Activated CD4-positive, alpha-beta T cell treated with anti-CD3 and anti-CD28 coated beads, Interleukin-2, amount 50 U/mL, for 1 hour (primary cell): ENCODE data around the gene CYP1A2.
"Not testable (repeated sequence)": the region's sequence is repeated elsewhere in the genome, so short reads cannot be mapped to it uniquely, and the experiment has no call there.

Experiments
- DNase-seq: peaks from one replicate; pipeline ENCODE4 v3.0.0-alpha.2; 2020

Gene CYP1A2

DNA sequence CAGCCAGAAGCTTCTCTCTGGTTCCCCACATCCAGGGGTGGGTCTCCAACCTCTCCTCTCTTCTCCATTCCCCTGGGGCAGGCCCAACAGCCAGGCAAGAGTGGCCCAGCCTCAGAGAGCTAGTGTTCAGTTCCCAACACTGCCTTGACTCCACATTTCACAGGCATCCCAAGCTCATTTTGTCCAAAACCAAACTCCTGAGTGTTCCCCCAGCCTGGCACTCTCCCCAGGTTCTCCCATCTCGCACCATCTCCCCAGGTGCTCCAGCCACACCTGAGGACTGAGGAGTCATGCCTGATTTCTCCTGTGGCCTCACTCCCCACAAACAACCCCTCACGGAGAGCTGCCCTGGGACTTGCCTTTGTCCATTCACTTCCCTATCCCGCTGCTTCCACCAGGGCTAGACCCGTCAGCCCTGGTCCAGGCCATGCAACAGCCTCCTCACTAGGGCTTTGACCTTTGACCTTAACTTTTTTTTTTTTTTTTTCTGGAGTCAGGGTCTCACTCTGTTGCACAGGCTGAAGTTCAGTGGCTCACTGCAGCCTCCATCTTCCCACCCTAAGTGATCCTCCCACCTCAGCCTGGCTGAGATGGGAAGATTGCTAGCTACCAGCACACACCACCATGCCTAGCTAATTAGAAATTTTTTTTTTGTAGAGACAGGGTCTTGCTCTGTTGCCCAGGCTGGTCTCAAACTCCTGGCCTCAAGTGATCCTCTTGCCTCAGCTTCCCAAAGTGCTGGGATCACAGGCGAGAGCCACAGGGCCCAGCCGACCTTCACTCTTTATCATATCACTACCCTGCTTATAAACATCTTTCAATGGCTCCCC lies 29.3 kb downstream of the CYP1A2 start:
- DNase-seq = no peak

DNA sequence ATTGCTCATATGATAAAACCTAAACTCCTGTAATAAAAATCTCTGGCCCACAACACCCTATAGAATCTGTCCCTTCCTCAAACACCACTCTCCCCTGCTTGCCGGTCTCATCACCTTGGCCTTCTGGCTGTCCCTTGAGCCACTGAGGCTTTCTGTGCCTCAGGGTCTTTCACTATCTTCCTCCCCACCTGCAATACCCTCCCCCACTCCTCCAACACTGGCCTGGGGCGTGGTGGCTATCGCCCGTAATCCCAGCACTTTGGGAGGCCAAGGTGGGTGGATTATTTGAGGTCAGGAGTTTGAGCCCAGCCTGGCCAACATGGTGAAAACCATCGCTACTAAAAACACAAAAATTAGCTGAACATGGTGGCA lies 29.9 kb downstream of the CYP1A2 start:
- DNase-seq = no peak

DNA sequence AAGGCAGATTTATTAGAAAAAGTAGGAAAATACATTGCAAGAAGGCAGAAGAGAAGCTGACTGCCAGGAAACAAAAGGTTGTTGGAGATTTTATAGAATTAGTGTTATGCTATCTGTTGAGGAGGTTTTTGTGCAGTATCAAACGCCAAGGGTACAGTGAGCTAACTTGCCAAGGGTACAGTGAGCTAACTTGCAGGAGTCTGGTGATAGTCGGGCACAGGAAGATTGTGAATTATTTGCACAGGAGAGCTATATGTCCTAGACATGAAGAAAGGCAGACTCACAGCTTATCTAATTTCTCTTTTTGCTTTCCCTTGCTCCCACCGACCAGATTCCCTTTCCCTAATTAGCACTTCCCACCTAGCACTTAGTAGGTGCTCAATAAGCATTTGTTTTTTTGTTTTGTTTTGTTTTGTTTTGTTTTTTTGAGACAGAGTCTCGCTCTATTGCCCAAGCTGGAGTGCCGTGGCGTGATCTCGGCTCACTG lies 30.6 kb downstream of the CYP1A2 start:
- no peak for DNase-seq

DNA sequence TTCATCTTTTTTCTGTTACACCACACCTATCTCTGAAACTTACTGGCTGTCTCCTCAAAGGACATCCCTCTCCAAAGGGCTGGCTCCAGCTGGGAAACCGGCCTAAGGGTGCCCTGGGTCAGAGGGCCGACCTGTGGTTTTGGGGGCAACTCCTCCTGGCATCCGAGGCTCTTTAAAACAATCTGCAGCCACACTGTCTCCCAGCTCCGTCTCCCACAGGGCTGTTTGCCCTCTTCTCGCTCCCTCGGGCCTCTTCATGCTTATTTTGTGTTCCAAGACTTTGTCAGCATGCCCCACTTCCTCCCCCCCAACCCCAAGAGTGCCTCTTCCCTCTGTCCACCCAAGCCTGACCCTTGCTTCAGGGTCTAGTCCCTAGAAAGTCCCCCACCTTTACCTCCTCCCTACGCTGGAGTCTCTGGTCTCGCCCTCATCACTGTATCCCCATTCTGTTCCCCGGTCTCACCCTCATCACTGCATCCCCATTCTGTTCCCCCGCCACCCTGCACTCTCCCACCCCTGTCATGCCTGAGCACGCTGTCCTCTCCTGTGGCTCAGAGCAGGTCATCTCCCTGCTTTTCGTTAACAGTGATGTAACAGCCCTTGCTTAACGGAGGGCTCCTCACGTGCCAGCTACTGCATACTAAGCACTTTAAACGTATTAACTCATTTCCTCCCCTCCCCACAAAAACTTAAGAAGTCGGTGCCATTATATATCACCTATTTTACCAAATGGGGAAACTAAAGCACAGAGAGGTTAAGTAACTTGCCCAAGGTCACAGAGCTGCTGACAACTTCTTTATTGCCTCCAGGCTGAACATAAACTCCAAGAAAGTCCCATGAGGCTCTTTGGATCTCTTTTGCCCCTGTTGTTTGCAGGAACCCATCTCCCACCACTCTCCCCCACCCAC lies 32.1 kb downstream of the CYP1A2 start:
- no peak for DNase-seq

DNA sequence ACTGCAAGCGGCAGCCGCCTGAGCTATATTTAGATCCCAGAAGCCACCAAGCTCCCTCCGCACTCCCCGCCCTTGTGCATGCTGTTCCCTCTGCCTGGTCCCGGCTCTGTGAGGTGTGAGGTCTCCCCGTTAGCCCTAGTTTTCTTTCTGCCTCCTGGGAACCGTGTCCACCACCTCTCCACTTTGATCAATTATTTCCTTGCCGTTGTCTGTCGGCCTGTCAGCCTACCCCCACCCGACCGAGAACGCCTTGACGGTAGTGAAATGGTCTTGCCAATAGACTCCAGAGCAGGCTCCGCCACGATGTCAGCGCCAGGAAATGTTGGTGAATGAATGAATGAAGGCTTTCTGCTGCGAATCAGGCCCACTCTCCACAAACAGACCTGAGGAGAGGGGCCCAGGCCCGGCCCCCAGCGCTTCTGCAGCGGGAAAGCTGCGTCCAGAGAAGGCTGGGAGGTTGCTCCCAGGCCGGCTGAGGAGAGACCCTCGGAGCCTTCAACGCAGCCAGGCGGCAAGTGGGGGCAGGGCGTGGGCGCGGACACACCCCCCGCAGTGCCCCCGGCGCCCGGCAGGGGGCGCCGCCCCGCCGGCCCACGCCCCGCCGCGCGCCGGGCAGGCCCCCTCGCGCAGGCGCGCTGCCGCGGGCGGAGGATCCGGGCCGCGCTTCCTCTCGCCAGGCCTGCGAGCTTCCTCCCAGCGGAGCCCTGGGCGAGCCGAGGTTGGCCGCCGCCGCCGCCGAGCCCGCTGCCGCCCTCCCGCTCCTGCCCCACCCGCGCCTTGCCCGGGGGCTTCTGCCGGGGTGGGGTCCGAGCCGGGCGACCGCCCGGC lies 33.0 kb downstream of the CYP1A2 start, which contains the start of gene CSK:
CSK (plus strand) TSS at position 650 of the 828 bp plus-strand sequence. CDS start 16,218 bp downstream, outside the sequence.
- DNase-seq = peak; percentile 72

DNA sequence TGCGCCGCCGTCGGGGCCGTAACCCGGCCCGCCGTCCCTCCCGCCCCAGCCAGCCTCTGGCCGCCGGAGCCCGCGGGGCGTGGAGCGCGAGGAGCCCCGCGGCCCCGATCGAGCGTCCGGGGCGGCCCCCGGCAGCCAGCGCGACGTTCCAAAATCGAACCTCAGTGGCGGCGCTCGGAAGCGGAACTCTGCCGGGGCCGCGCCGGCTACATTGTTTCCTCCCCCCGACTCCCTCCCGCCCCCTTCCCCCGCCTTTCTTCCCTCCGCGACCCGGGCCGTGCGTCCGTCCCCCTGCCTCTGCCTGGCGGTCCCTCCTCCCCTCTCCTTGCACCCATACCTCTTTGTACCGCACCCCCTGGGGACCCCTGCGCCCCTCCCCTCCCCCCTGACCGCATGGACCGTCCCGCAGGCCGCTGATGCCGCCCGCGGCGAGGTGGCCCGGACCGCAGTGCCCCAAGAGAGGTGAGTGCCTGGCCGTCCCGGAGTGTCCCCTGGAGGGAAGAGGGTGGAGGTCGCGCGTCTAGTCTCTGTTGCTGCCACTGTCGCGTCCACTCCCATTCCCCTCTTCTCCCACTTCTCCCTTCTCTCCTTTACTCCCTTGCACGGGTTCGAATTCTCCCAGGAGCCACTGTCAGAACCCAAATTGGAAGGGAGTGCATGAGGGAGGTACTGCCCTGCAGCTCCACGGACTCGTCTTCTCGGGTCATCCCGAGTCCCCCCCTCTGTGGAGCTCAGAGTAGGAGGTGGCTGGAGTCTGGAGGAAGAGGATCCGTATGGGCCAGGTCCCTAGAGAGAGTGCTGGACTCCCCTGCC lies 33.8 kb downstream of the CYP1A2 start:
- DNase-seq = peak; percentile 64

DNA sequence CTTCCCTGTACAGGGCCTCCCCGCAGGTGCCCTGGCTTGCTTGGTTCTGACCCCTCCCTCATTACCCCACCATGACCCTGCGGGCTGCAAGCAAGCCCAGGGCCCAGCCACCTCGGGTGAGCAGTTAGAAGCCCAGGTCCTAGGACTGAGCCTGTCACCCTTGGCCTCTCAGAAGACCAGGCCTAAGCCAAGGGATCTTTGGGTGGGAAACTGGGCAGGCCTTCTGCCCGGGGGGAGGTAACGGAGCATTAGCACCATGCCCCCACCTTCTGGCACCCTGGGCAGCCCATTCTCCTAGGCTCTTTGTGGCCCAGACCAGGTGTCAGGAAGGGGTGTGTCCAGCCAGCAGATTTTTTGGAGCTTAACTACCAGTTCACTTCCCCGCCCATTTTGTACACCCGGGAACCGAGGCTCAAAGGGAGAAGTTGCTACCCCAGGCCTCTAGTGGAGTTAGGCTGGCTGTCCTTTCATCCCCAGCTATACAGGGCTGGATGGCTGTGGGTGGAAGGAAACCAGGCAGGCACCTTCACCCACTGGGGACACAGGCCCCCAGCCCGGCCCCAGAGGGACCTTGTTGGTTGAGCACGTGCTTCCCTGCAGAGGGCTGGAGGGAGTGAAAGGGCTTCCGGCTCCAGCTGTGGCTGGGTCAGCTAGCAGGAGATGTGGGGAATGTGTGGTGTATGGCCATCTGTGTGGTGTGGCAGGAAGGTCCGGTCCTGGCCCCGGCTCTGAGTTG lies 34.6 kb downstream of the CYP1A2 start:
- no peak for DNase-seq

DNA sequence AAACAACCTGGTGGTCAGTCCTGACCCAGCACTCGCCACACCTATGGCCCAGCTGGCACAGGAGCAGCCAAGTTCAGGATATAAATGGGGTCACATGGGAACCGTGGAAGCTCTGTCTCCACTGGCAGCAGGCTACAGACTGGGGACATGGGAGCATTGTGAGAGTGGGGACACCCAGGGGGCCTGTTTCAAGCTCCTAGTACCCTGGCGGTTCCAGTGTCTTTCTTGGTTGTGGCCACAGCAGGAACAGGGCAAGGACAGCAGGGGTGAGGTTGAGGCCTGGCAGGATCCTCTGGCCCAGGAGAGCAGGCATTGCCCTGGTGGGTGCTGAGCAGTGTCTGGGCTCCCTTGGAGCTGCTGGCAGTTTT lies 35.1 kb downstream of the CYP1A2 start:
- no peak for DNase-seq

DNA sequence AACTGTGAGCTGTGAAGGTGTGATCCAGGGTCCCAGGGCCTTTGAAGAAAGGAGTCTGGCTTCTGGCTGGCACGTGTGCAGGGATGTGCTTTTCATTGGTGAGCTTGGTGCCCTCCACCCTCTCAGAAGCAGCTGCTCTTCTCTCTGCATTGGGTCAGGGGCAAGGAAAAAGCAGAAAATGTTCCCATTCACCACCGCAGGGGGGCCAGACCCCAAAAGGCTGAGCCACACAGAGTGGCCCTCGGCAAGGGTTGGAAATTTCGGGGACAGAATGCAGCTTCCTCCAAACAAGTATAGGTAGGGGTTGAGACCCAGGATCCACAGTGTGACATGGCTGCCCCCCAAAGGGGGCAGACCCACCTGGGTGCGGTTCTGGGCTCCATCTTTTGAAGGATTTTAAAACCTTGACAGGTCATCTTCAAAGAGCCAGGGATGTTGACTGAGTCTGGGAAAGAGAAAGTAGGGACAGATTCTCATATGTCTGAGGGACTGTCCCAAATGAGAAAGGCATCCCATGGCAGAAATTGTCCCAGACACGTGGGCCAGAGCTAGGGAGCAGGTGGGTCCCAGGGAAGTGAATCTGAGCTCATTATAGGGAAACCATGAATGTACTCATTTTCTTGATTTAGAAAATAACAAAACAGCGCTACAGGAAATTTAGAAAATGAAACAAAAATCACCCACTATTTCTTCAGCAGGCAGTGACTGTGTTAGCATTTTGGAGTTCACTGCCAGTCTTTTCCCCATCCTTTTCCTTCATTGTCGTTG lies 36.0 kb downstream of the CYP1A2 start:
- DNase-seq = no peak

DNA sequence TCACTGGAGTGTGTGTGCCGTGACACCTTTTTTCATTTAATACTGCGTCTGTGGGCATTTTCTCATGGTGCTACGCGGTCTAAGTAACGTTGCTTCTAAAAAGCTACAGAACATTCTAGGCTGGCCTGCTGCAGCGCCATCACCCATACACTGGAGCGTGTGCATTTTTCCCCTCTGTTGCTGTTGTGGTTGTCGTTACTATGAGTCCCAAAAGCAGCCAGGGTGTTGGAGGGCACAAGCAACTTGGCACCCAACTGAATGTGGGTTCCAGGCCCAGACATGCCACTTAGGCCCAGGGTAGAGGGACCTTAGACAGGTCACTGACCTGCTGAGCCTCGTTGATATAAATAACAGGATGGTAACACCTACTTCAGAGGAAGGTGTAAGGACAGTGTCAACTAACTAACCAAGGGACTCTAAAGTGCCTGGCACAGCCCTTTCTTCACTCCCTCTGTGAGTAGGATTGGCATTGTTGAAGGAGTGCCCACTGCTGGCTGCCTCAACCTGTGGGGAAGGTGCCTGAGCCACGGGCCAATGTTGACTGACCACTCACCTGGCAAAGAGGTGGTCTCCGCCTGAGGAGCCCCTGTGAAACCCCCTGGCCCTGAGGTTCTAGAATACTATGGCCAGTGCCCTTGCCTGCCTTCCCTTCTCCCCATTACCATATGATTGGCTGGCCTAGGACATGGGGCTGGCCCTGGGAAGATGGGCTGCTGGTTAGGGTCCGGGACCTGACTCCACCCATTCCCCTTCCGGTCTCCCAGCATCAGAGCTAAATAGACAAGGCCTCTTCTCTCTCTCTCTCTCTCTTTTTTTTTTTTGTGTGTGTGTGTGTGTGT lies 36.8 kb downstream of the CYP1A2 start:
- DNase-seq = no peak

DNA sequence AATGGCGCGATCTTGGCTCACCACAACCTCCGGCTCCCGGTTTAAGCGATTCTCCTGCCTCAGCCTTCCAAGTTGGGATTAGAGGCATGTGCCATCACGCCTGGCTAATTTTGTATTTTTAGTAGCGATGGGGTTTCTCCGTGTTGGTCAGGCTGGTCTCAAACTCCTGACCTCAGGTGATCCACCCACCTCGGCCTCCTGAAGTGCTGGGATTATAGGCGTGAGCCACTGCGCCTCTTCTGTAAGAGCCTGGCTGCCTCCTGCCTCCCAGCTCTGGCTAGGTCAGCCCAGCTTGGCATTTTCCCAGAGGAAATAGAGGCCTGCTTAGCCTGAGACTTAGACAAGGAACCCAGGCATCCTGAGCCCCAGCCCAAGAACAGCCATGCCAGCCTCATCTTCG lies 37.4 kb downstream of the CYP1A2 start:
- not testable (repeated sequence) for DNase-seq

DNA sequence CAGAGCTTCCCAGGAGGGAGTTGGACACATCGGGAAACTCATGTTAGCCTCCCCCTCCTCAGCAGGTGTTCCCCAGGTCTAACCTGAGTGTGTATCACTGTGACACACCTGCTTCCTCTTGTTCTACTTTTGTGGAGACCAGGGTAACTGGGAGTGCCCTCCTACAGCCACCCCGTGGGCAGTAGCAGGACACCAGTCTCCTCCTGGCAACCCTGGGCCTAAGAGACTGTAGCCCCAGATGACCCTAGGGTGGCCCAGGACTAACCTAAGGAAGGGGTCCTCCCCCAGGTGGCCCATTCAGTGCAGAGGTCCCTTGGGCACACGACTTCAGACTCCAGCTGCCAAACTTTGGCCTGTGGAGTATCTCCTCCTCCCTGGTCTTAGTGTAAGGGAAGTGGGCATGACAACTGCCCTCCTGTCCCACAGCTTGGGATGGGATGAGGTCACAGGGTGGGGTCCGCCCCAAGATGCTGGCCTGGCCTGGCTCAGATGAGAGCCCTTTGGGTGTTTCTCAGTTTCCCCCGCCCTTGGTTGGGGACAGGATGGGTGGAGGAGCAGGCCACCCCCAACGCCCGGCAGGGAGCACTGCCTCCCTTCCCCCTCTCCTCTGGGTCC lies 38.0 kb downstream of the CYP1A2 start:
- no peak for DNase-seq

DNA sequence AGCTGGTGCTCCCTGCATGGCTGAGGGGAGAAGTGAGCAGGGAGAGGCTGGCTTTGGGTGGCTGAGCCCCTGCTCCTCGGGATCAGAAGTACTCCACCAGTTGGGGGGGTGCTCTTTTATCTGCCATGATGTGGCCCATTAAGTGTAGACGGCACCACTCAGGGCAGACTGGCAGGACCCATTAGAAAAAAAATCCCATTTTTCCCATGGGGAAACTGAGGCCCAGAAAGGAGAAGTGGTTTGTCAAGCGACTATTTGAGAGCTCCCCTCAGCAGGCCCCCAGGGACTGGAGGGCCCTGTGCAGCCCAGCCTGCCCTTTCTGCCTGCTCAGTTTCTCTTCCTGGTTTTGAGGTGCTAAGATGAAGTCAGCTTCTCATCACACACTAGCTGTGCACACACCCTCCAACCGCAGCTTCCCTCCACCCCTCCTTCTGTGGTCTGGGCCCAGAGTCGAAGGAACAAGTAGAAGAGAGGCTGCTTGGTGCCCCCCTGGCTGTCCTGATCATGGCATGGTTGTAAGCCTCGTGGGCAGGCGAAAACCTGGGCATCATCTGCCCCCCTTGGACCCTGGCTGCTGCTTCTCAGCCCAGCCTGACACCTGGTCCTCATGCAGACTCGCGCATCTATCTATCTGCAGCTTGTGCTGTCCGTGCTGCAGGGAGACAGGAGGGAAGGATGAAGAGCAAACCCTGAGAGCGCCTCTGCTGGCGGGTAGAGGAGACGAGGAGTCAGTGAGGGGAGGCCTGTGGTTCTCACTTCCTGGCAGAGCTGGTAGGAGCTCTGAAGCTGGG lies 38.8 kb downstream of the CYP1A2 start:
- peak; percentile 83 for DNase-seq

DNA sequence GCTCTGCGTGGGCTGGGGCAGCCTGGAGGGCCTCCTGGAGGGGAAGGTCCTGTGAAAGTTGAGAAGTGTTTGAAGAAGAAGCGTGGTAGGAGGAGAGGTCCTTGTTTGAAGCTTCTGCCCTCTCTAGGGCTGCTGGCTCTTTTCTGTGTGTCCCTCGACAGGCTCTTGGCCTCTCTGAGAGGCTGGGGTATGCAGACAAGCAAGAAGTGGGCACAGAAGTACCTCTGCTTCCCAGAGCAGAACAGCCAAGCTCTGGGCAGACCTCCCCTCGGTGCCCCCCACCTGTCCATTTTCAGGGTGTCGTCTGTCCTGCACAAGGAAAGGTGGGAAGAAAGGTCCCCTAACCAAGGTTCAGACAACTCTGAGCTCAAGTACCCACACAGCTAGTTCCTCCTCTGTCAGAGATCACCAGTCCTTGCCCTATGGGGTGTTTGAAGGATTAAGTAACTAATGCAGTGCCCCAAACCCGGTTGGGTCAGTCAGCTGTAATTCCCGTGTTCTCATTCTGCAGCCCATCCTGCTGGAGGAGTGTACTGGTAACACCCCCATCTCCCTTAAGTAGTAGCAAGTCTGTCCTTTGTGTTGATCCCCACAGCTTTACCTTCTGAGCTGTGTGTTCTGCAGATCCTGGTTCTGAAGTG lies 39.5 kb downstream of the CYP1A2 start:
- no peak for DNase-seq

DNA sequence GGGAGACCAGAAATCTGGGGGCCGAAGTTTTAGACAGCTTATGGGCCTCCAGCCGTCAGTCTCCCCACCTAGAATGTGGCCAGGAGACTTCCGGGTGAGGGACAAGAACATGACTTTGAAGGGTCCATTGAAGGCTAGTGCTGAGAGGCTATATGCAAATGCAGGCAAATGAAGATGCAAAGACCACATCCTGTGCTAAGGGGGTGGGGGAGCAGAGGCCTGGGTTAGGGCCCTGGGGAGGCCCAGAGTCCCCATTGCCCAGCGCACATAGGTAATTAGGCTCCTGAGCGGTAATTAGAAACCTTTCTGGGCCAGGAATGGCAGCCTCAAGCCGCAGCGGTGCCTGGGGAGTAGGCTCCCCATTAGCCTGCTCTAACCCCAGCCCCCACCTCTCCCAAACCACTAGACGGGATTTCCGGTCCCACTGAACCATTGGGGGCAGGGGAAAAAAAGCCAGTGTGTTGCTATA lies 40.1 kb downstream of the CYP1A2 start:
- DNase-seq = peak; percentile 45

DNA sequence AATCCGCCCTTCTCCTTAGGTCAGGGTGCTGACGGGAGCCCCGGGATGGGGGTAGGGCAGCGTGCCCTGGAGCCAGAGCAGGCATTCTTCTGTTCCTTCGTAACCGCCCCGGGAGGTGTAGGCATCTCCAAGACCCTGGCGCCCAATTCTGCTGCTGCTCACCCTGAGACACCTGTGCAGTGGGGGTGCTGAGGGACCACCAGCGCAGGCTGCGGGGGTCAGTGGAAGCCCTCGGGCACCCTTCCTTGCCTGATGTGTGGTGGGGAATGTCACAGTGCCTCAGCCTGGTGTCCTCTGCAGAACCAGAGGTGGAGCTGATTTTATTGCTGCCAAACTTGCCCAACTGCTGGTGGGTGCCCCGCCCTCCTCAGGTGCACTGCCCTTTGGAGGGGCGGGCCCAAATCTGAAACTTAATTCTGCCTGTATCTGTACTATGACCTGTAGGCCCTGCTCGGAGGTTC lies 40.6 kb downstream of the CYP1A2 start:
- no peak for DNase-seq

DNA sequence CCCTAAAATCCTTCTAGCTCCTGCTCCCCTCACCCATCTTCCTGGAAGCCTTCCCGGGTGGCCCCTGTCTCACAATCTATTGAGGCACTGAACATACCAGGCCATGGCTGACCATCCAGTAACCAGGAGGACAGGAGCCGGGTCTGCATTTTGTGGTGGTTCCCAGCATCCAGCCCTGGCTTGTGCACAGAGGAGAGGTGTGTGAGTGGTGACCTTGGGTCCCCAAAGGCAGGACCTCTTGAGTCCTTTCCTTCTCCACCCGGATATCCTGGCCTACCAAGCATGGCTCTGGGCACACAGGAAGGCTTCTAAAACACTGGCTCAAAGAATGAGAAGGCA lies 41.1 kb downstream of the CYP1A2 start:
- DNase-seq = no peak
